Mesenchymal stem cell (in vitro differentiated cells and primary cell): ENCODE data around the gene CARD11.
"Not testable (repeated sequence)": the region's sequence is repeated elsewhere in the genome, so short reads cannot be mapped to it uniquely, and the experiment has no call there.

ENCODE experiments used
- DNase-seq: peaks from one replicate; pipeline ENCODE4 v3.0.0-alpha.2; 2013
- H2AFZ ChIP-seq: one replicate; pipeline ENCODE4 v1.6.1; 2013; ENCODE audit warnings: low read depth, mild to moderate bottlenecking, control low read depth, inconsistent platforms, low read length, moderate library complexity
- H2AK5ac ChIP-seq: 2 replicates; pipeline ENCODE4 v1.6.1; 2013; ENCODE audit warnings: low read length, moderate library complexity, mild to moderate bottlenecking, inconsistent platforms; ENCODE audit not compliant: severe bottlenecking
- H2BK120ac ChIP-seq: one replicate; pipeline ENCODE4 v1.6.1; 2013; ENCODE audit warnings: low read depth, mild to moderate bottlenecking, inconsistent platforms, low read length, moderate library complexity
- H2BK12ac ChIP-seq, 2 experiments: one replicate each; pipeline ENCODE4 v1.6.1; 2013; ENCODE audit warnings: inconsistent platforms in 2 of 2, low read length in 2 of 2, mild to moderate bottlenecking in 2 of 2, moderate library complexity in 2 of 2, control low read depth in 1 of 2
- H2BK15ac ChIP-seq: one replicate; pipeline ENCODE4 v1.6.1; 2013; ENCODE audit warnings: mild to moderate bottlenecking, low read depth, inconsistent platforms; ENCODE audit not compliant: poor library complexity, severe bottlenecking
- H2BK5ac ChIP-seq: 2 replicates; pipeline ENCODE4 v1.6.1; 2013; ENCODE audit warnings: low read depth, mild to moderate bottlenecking, low read length, control low read depth, inconsistent platforms; ENCODE audit not compliant: poor library complexity, severe bottlenecking
- H3K14ac ChIP-seq, 2 experiments: one replicate each; pipeline ENCODE4 v1.6.1; 2013; ENCODE audit warnings: inconsistent platforms in 2 of 2, low read length in 2 of 2, control low read depth in 1 of 2, mild to moderate bottlenecking in 1 of 2, moderate library complexity in 1 of 2
- H3K18ac ChIP-seq, 2 experiments: one replicate each; pipeline ENCODE4 v1.6.1; 2013; ENCODE audit warnings: inconsistent platforms in 2 of 2, low read length in 2 of 2, control low read depth in 1 of 2, low read depth in 1 of 2, mild to moderate bottlenecking in 1 of 2
- H3K23ac ChIP-seq, 2 experiments: one replicate each; pipeline ENCODE4 v1.6.1; 2013; ENCODE audit warnings: inconsistent platforms in 2 of 2, low read length in 2 of 2, mild to moderate bottlenecking in 2 of 2, moderate library complexity in 2 of 2, control low read depth in 1 of 2
- H3K27ac ChIP-seq: 2 replicates; pipeline ENCODE4 v1.5.1; 2013; ENCODE audit warnings: mild to moderate bottlenecking, moderate library complexity, low read length, control low read depth, inconsistent platforms; ENCODE audit not compliant: poor library complexity, severe bottlenecking
- H3K27me3 ChIP-seq, 2 experiments: 2 replicates each; pipeline versions ENCODE4 v1.6.1 to v1.7.0; 2013; ENCODE audit warnings: low read length in 2 of 2, mild to moderate bottlenecking in 2 of 2, moderate library complexity in 2 of 2, control low read depth in 1 of 2, inconsistent platforms in 1 of 2; ENCODE audit not compliant: control insufficient read depth in 1 of 2, insufficient read depth in 1 of 2
- H3K36me3 ChIP-seq, 2 experiments: 2 replicates each; pipeline versions ENCODE4 v1.6.1 to v1.7.0; 2013; ENCODE audit warnings: low read length in 2 of 2, control low read depth in 1 of 2, inconsistent platforms in 1 of 2, low read depth in 1 of 2, mild to moderate bottlenecking in 1 of 2; ENCODE audit not compliant: insufficient read depth in 2 of 2, control insufficient read depth in 1 of 2
- H3K4ac ChIP-seq, 2 experiments: one replicate each; pipeline ENCODE4 v1.6.1; 2013; ENCODE audit warnings: inconsistent platforms in 2 of 2, low read length in 2 of 2, mild to moderate bottlenecking in 2 of 2, moderate library complexity in 2 of 2, control low read depth in 1 of 2, low read depth in 1 of 2
- H3K4me1 ChIP-seq: 2 replicates; pipeline ENCODE4 v1.6.1; 2013; ENCODE audit warnings: low read depth, low read length, control low read depth; ENCODE audit not compliant: control insufficient read depth, insufficient read depth
- H3K4me2 ChIP-seq: 2 replicates; pipeline ENCODE4 v1.6.1; 2013; ENCODE audit warnings: low read length, mild to moderate bottlenecking, inconsistent platforms; ENCODE audit not compliant: poor library complexity, severe bottlenecking
- H3K4me3 ChIP-seq, 2 experiments: 2 replicates each; pipeline versions ENCODE4 v1.5.1 to v1.7.0; 2013; ENCODE audit warnings: low read length in 2 of 2, mild to moderate bottlenecking in 2 of 2, control low read depth in 1 of 2, low read depth in 1 of 2; ENCODE audit not compliant: insufficient read depth in 1 of 2
- H3K79me1 ChIP-seq: replicated peaks from 2 replicates; pipeline ENCODE4 v1.6.1; 2013; ENCODE audit warnings: mild to moderate bottlenecking, control low read depth, low read length, inconsistent platforms; ENCODE audit not compliant: poor library complexity, severe bottlenecking
- H3K9ac ChIP-seq: 2 replicates; pipeline ENCODE4 v1.7.0; 2013; ENCODE audit warnings: mild to moderate bottlenecking, low read length, moderate library complexity
- H3K9me3 ChIP-seq: 2 replicates; pipeline ENCODE4 v1.7.0; 2013; ENCODE audit warnings: mild to moderate bottlenecking, low read length; ENCODE audit not compliant: control insufficient read depth
- H4K8ac ChIP-seq: one replicate; pipeline ENCODE4 v1.6.1; 2013; ENCODE audit warnings: inconsistent platforms, mild to moderate bottlenecking, low read length, moderate library complexity
- H4K91ac ChIP-seq: one replicate; pipeline ENCODE4 v1.6.1; 2013; ENCODE audit warnings: mild to moderate bottlenecking, low read length, inconsistent platforms
- WGBS: methylation state at CpG from one replicate; pipeline ENCODE4 v1.1.7; 2013; ENCODE audit warnings: mixed read lengths; 5-methylcytosine and 5-hydroxymethylcytosine counted together

Gene CARD11

DNA sequence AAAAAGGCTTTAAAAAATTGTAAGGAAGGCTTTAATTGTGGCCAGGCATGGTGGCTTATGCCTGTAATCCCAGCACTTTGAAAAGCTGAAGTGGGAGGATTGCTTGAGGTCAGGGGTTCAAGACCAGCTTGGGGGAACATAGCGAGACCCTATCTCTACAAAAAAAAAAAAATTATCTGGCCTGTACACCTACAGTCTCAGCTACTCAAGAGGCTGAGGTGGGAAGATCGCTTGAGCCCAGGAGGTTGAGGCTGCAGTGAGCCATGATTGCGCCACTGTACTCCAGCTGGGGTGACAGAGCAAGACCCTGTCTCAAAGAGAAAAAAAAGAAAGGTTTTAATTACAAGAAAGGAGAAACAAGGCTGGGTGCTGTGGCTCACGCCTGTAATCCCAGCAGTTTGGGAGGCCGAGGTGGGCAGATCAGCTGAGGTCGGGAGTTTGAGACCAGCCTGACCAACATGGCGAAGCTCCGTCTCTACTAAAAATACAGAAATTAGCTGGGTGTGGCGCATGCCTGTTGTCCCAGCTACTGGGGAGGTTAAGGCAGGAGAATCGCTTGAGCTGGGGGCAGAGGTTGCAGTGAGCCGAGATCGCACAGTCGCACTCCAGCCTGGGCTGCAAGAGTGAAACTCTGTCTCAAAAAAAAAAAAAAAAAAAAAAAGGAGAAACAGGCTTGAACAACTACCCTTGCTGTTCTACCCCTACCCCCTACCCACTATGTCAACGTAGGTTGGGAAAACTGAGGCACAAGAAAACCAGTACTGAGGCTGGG is 83.7 kb downstream of the CARD11 start:
- Histone ChIP-seq H3K9me3 (peaks cover 2% of the 10 kb centered on the region), H4K8ac (no peak overlapping the region), H2AK5ac (no peak overlapping the region), H3K4ac (no peak overlapping the region), H3K4me2 (no peak overlapping the region), H3K27me3 (peaks cover 0 to 4% of the 10 kb centered on the region in 2 experiments), H3K79me1 (no peaks in the 10 kb centered on the region), H3K27ac (no peak overlapping the region), H2BK5ac (no peak overlapping the region), H4K91ac (no peak overlapping the region), H3K14ac (no peak overlapping the region), H3K18ac (no peak overlapping the region), H3K4me3 (no peak overlapping the region), H2BK120ac (no peak overlapping the region), H3K23ac (no peak overlapping the region), H2BK12ac (no peak overlapping the region), H2AFZ (no peak overlapping the region), H3K9ac (no peak overlapping the region), H2BK15ac (no peak overlapping the region), H3K4me1 (peaks cover 5% of the 10 kb centered on the region), H3K36me3 (no peaks in the 10 kb centered on the region)
- 92% methylated on average over 10 of the region's 14 CpGs for WGBS
- no peak for DNase-seq

DNA sequence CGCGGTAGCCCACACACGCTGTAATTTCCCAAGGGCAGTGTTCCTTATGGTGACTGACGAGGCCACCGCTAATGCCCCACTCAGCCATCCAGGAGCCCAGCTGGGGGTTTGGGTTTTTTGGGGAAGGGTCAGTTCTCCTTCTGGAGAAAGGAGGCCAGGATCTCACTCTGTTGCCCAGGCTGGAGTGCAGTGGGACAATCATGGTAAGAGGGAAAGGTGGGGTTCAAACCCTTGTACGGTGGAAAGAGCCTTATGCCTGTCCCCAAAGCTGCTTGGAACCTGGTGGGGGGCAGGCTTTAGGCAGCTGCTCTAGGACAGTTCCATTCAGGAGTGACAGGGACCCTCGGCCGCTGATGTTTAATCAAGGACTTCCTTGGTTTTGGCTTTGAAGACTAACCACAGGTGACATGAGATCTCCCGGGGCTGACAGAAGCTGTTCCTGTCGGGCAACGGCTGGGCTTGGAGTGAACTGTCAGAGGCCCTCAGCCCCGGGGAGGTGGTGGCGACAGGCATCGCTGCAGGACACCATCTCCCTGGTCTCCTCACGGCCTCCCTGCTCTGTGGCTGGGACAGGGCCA is 84.5 kb downstream of the CARD11 start:
- no peak overlapping the region for H2BK120ac ChIP-seq
- H4K91ac ChIP-seq = no peak overlapping the region
- H2AK5ac ChIP-seq = no peak overlapping the region
- H3K4ac ChIP-seq = no peak overlapping the region
- H2BK5ac ChIP-seq = no peak overlapping the region
- no peak overlapping the region for H3K4me2 ChIP-seq
- no peak overlapping the region for H3K14ac ChIP-seq
- H3K27me3 ChIP-seq = peaks cover 4% of the 10 kb centered on the region in 2 experiments
- 93% methylated on average over 15 of the region's 15 CpGs for WGBS
- H2BK12ac ChIP-seq = no peak overlapping the region
- H3K4me3 ChIP-seq = no peak overlapping the region
- no peaks in the 10 kb centered on the region for H3K79me1 ChIP-seq
- H3K36me3 ChIP-seq = no peaks in the 10 kb centered on the region
- DNase-seq = no peak
- H3K9me3 ChIP-seq = peaks cover 2% of the 10 kb centered on the region
- no peak overlapping the region for H3K27ac ChIP-seq
- no peak overlapping the region for H3K9ac ChIP-seq
- H4K8ac ChIP-seq = no peak overlapping the region
- peaks cover 7% of the 10 kb centered on the region for H3K4me1 ChIP-seq
- no peak overlapping the region for H2AFZ ChIP-seq
- no peak overlapping the region for H3K18ac ChIP-seq
- no peak overlapping the region for H2BK15ac ChIP-seq
- no peak overlapping the region for H3K23ac ChIP-seq

DNA sequence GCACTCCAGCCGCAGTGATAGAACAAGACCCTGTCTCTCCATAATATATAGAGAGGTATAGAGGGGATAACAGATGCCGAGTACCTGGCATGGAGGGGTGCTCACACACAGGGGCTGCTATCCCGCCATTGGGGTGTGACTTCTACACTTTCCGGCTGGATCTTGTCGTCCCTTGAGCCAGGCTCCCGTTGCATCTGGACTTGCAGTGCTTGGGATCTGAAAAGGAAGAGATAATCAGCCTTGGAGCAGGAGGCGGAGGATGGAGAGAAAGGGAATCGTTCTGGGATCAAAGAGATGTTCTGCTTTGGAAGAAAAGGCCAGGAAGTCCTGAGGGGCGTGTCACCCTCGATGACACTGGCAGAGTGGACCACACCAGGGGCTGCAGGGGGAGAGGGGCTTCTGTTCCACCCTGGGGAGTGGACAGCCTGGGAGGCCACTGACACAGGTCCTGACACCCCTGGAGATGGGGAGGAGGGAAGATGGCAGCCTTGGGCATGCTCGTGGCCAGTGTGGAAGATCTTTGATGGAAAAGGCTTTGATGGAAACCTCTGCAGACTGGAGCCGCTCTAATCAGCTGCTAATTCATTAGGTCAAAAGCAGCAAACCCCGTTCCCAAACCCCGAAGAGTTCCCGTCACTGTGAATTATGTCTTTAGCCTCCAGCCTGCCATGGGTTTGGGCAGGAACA is 85.1 kb downstream of the CARD11 start:
- Histone ChIP-seq H3K27ac (no peak overlapping the region), H3K9ac (no peak overlapping the region), H3K4ac (no peak overlapping the region), H3K79me1 (no peaks in the 10 kb centered on the region), H2BK12ac (no peak overlapping the region), H3K4me1 (peaks cover 7% of the 10 kb centered on the region), H2AFZ (no peak overlapping the region), H3K9me3 (peaks cover 2% of the 10 kb centered on the region), H3K4me2 (no peak overlapping the region), H4K8ac (no peak overlapping the region), H3K23ac (no peak overlapping the region), H2BK15ac (no peak overlapping the region), H3K14ac (no peak overlapping the region), H3K36me3 (no peaks in the 10 kb centered on the region), H3K4me3 (no peak overlapping the region), H2AK5ac (no peak overlapping the region), H3K27me3 (peaks cover 4 to 8% of the 10 kb centered on the region in 2 experiments), H3K18ac (no peak overlapping the region), H4K91ac (no peak overlapping the region), H2BK120ac (no peak overlapping the region), H2BK5ac (no peak overlapping the region)
- no peak for DNase-seq
- 89% methylated on average over 14 of the region's 15 CpGs for whole genome bisulfite sequencing

DNA sequence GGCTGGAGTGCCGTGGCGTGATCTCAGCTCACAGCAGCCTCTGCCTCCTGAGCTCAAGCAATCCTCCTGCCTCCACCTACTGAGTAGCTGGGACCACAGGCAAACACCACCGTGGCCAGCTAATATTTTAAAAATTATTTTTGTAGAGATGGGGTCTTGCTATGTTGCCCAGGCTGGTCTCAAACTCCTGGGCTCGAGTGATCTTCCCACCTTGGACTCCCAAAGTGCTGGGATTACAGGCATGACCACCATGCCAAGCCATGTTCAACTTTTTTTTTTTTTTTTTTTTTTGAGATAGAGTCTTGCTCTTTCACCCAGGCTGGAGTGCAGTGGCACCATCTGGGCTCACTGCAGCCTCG is 86.3 kb downstream of the CARD11 start:
- H3K14ac ChIP-seq, H3K27ac ChIP-seq, H3K4me2 ChIP-seq, DNase-seq, H3K27me3 ChIP-seq, H3K23ac ChIP-seq, H2AFZ ChIP-seq, H2BK5ac ChIP-seq, H4K91ac ChIP-seq, H3K4ac ChIP-seq, H3K4me3 ChIP-seq, H2BK120ac ChIP-seq, H2AK5ac ChIP-seq, H2BK12ac ChIP-seq, H3K9ac ChIP-seq, H3K36me3 ChIP-seq, H4K8ac ChIP-seq, H3K79me1 ChIP-seq, H3K9me3 ChIP-seq, H3K18ac ChIP-seq, H3K4me1 ChIP-seq, H2BK15ac ChIP-seq: not testable (repeated sequence)
- 66% methylated on average over 4 of the region's 5 CpGs for WGBS
